HepG2 (cell line): ENCODE measurements around the gene NAIF1. TPM values are rescaled to one million over a fixed set of nuclear protein-coding genes. Genes with fewer than 3 reads are reported as not detected.
A peak's percentile ranks its signal among the peaks of the same experiment; 100 is the strongest.

Source experiments
- ATRX ChIP-seq: sonication (generic); formaldehyde crosslinking; IDR thresholded peaks from 2 replicates; pipeline ENCODE4 v1.4.0; 2020; ENCODE audit warnings: missing genetic modification reagents, borderline replicate concordance
- BRF2 ChIP-seq: sonication (generic); formaldehyde crosslinking; IDR thresholded peaks from 2 replicates; pipeline ENCODE4 v1.8.1; 2022; ENCODE audit warnings: mild to moderate bottlenecking, missing genetic modification reagents
- ETV5 ChIP-seq: IDR thresholded peaks from 2 replicates; pipeline ENCODE4 v1.6.1; 2018; ENCODE audit warnings: missing biosample characterization, missing genetic modification reagents, inconsistent platforms, borderline replicate concordance
- IRF2 ChIP-seq: IDR thresholded peaks from 2 replicates; pipeline ENCODE4 v1.6.1; 2018; ENCODE audit warnings: missing genetic modification reagents, missing compliant biosample characterization
- RFX5 ChIP-seq: IDR thresholded peaks from 2 replicates; pipeline ENCODE4 v1.6.1; 2011; ENCODE audit warnings: low read depth, low read length, improper control_type of control experiment
- SATB2 ChIP-seq: sonication (generic); formaldehyde crosslinking; IDR thresholded peaks from 2 replicates; pipeline ENCODE4 v1.5.0; 2020; ENCODE audit warnings: missing genetic modification reagents
- SKI ChIP-seq: fragments of 450-650 bp; IDR thresholded peaks from one replicate; pipeline ENCODE4 v1.6.1; 2018; ENCODE audit warnings: mild to moderate bottlenecking; ENCODE audit not compliant: partially characterized antibody
- SMC3 ChIP-seq: IDR thresholded peaks from 2 replicates; pipeline ENCODE4 v1.6.1; 2011; ENCODE audit warnings: low read length, improper control_type of control experiment
- ZFY ChIP-seq: sonication (generic); formaldehyde crosslinking; IDR thresholded peaks from 2 replicates; pipeline ENCODE4 v1.4.0; 2020; ENCODE audit warnings: missing genetic modification reagents
- ZNF318 ChIP-seq: sonication (generic); formaldehyde crosslinking; IDR thresholded peaks from 2 replicates; pipeline ENCODE4 v1.4.0; 2020; ENCODE audit warnings: mild to moderate bottlenecking, missing genetic modification reagents
- ZNF574 ChIP-seq: sonication (generic); formaldehyde crosslinking; IDR thresholded peaks from 2 replicates; pipeline ENCODE4 v1.4.0; 2020; ENCODE audit warnings: missing genetic modification reagents
- ZNF780A ChIP-seq: sonication (generic); formaldehyde crosslinking; IDR thresholded peaks from 2 replicates; pipeline ENCODE4 v1.8.0; 2022; ENCODE audit warnings: mild to moderate bottlenecking, missing genetic modification reagents, moderate library complexity
- ZNF883 ChIP-seq: sonication (generic); formaldehyde crosslinking; IDR thresholded peaks from 2 replicates; pipeline ENCODE4 v1.5.1; 2020; ENCODE audit warnings: mild to moderate bottlenecking, missing genetic modification reagents; ENCODE audit errors: not compliant biosample characterization
- polyA plus RNA-seq, 8 experiments: library from polyadenylated mRNA; depleted of rRNA in 3 of 8; stranded (reverse) in 7 of 8; unstranded in 1 of 8; fragments of >200 nt; fragmentation: Illumina TruSeq in 4 of 8; extraction: Trizol in 4 of 8; gene quantifications; 2 replicates each; pipeline versions ENCODE4 v1.2.1 to v1.2.3, GENCODE V29; 2011 to 2016; ENCODE audit warnings: low read depth in 4 of 8, missing spikeins in 1 of 8, mixed read lengths in 1 of 8; ENCODE audit not compliant: insufficient read depth in 1 of 8
- total RNA-seq, 5 experiments: library from RNA; depleted of rRNA; stranded (reverse); fragments of >200 nt; fragmentation: Illumina TruSeq; extraction: Trizol; gene quantifications; 2 replicates each; pipeline ENCODE4 v1.2.3, GENCODE V29; 2016; ENCODE audit warnings: low read depth in 1 of 5
- TF ChIP-seq, protein P1 (sequence below): sonication (generic); formaldehyde crosslinking; IDR thresholded peaks from 2 replicates; pipeline ENCODE4 v1.4.0; 2020; ENCODE audit warnings: mild to moderate bottlenecking, missing genetic modification reagents
- TF ChIP-seq, protein P2 (sequence below): sonication (generic); formaldehyde crosslinking; IDR thresholded peaks from 2 replicates; pipeline ENCODE4 v1.4.0; 2020; ENCODE audit warnings: missing genetic modification reagents

NAIF1 gene
- total and polyA plus RNA-seq, 2 of the 13 experiments (the other 11 are each of a cell fraction or from before 2014, with no cell fraction given) = 6.0 to 6.9 TPM

DNA sequence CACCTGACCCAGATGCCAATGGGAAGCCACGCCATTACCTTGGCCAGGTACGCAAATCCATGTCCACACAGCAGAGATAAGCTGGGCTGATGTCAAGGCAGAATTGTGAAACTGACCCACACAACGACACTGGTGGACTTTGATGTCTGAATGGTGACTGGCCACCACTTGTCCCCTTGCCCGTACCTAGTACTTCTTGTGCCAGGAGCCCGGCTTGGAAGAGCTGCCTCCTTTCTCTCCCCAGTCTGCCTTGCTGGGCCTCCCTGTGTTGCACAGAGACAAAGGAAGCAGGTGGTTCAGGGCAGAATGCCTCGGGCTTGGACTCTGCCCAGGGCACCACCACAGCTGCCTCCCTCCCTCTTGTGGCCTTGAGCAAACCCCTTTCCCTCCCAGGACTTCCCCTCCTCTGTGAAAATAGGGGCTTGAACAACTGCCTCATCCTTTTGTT lies 37.1 kb upstream of the NAIF1 start (continued):
- TF ChIP-seq ZNF318 (CRISPR knock-in tag) = no peak
- no peak; the same call in 1 of the 2 replicates for TF ChIP-seq ZNF780A (CRISPR knock-in tag)
- no peak for TF ChIP-seq ZNF883 (CRISPR knock-in tag)
- TF ChIP-seq SATB2 = no peak
- no peak for TF ChIP-seq SMC3
- TF ChIP-seq ZNF574 = peak; percentile 47; the same call in 1 of the 2 replicates
- peak; percentile 73; the same call in 1 of the 2 replicates for TF ChIP-seq IRF2 (CRISPR knock-in tag)
- TF ChIP-seq, protein P1, sequence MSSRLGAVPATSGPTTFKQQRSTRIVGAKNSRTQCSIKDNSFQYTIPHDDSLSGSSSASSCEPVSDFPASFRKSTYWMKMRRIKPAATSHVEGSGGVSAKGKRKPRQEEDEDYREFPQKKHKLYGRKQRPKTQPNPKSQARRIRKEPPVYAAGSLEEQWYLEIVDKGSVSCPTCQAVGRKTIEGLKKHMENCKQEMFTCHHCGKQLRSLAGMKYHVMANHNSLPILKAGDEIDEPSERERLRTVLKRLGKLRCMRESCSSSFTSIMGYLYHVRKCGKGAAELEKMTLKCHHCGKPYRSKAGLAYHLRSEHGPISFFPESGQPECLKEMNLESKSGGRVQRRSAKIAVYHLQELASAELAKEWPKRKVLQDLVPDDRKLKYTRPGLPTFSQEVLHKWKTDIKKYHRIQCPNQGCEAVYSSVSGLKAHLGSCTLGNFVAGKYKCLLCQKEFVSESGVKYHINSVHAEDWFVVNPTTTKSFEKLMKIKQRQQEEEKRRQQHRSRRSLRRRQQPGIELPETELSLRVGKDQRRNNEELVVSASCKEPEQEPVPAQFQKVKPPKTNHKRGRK = no peak
- peak; percentile 45; the same call in 1 of the 2 replicates for TF ChIP-seq BRF2 (CRISPR knock-in tag)
- peak; percentile 55 for TF ChIP-seq ZFY (CRISPR knock-in tag)
- TF ChIP-seq ETV5 = peak; percentile 85
- no peak for TF ChIP-seq SKI
- TF ChIP-seq, protein P2, sequence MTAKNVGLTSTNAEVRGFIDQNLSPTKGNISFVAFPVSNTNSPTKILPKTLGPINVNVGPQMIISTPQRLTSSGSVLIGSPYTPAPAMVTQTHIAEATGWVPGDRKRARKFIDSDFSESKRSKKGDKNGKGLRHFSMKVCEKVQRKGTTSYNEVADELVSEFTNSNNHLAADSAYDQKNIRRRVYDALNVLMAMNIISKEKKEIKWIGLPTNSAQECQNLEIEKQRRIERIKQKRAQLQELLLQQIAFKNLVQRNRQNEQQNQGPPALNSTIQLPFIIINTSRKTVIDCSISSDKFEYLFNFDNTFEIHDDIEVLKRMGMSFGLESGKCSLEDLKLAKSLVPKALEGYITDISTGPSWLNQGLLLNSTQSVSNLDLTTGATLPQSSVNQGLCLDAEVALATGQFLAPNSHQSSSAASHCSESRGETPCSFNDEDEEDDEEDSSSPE (CRISPR knock-in tag) = peak; percentile 56
- no peak for TF ChIP-seq ATRX (CRISPR knock-in tag)
- TF ChIP-seq RFX5 = no peak
